HL-60 (cell line): ENCODE data around the gene ARL6IP1.

Experiments
- DNase-seq, 2 experiments: peaks; one replicate each; pipeline ENCODE4 v3.0.0-alpha.2; 2010 to 2020; ENCODE audit warnings: low read depth in 1 of 2, low spot score in 1 of 2
- H3K27ac ChIP-seq: fragments of 250-450 bp; sonication (Bioruptor Pico); replicated peaks from 2 replicates; pipeline ENCODE4 v1.5.1; 2020; ENCODE audit warnings: mild to moderate bottlenecking, moderate library complexity
- H3K27me3 ChIP-seq: fragments of 250-450 bp; sonication (Bioruptor Pico); 2 replicates; pipeline ENCODE4 v1.5.1; 2021; ENCODE audit warnings: mild to moderate bottlenecking, moderate library complexity; ENCODE audit not compliant: insufficient read depth, poor library complexity, severe bottlenecking
- H3K4me3 ChIP-seq: replicated peaks from 2 replicates; pipeline ENCODE4 v1.5.1; 2011; ENCODE audit warnings: mild to moderate bottlenecking, control low read depth, low read length; ENCODE audit not compliant: insufficient read depth
- GABPA ChIP-seq: IDR thresholded peaks from 2 replicates; pipeline ENCODE4 v1.6.1; 2012; ENCODE audit warnings: low read depth
- POLR2AphosphoS5 ChIP-seq: IDR thresholded peaks from 2 replicates; pipeline ENCODE4 v1.6.1; 2012; ENCODE audit warnings: low read depth
- REST ChIP-seq: IDR thresholded peaks from 2 replicates; pipeline ENCODE4 v1.6.1; 2012; ENCODE audit warnings: low read depth; ENCODE audit not compliant: insufficient replicate concordance
- SPI1 ChIP-seq: IDR thresholded peaks from 2 replicates; pipeline ENCODE4 v1.6.1; 2012; ENCODE audit warnings: low read depth, mild to moderate bottlenecking, borderline replicate concordance
- TF ChIP-seq, protein P1 (sequence below): IDR thresholded peaks from one replicate; pipeline ENCODE4 v1.5.1; 2011; ENCODE audit warnings: low read length, control low read depth, inconsistent platforms; ENCODE audit not compliant: insufficient read depth

The ARL6IP1 gene

DNA sequence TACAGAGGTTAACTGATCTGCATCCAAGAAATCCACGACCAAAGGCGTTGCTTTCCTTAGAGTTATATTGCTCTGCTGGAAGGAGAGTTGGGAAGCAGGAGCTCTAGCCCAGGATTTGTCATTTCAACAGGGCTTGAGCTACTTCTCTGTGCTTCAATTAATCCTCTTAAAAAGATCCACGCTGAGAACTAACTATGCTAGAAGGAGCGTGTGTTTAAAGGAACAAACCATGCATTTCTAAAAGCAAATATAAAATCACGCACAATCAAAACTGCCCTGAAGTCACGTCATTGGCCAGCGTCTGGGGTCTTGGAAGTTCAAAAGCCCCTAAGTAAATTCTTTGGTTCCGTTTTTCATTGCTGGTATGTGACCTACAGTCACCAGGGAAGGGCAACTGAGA is 1.1 kb downstream of the ARL6IP1 start:
- TF ChIP-seq, protein P1, sequence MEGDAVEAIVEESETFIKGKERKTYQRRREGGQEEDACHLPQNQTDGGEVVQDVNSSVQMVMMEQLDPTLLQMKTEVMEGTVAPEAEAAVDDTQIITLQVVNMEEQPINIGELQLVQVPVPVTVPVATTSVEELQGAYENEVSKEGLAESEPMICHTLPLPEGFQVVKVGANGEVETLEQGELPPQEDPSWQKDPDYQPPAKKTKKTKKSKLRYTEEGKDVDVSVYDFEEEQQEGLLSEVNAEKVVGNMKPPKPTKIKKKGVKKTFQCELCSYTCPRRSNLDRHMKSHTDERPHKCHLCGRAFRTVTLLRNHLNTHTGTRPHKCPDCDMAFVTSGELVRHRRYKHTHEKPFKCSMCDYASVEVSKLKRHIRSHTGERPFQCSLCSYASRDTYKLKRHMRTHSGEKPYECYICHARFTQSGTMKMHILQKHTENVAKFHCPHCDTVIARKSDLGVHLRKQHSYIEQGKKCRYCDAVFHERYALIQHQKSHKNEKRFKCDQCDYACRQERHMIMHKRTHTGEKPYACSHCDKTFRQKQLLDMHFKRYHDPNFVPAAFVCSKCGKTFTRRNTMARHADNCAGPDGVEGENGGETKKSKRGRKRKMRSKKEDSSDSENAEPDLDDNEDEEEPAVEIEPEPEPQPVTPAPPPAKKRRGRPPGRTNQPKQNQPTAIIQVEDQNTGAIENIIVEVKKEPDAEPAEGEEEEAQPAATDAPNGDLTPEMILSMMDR = no peak
- peak overlapping the region; percentile 92 for H3K4me3 ChIP-seq
- peak overlapping the region; percentile 96 for H3K27ac ChIP-seq
- DNase-seq = no peak
- no peaks in the 10 kb centered on the region for H3K27me3 ChIP-seq

- no peaks in the 10 kb centered on the region for H3K27me3 ChIP-seq
Measured at GRCh38 chr16:18799500-18799899, 1.8 kb downstream of the ARL6IP1 start.

GRCh38 chr16:18797746-18798145 is 3.6 kb downstream of the ARL6IP1 start:
- no peak overlapping the region for H3K4me3 ChIP-seq
- H3K27ac ChIP-seq = no peak overlapping the region
- TF ChIP-seq SPI1 = no peak
- no peak for TF ChIP-seq REST
- TF ChIP-seq, protein P1 = no peak
- TF ChIP-seq POLR2AphosphoS5 = no peak
- TF ChIP-seq GABPA = no peak
- no peak for DNase-seq
- H3K27me3 ChIP-seq = no peaks in the 10 kb centered on the region

More at GRCh38 chr16:18799500-18799899, 1.8 kb downstream of the ARL6IP1 start:
- Histone ChIP-seq H3K27ac (no peak overlapping the region), H3K4me3 (peak overlapping the region; percentile 92)
- DNase-seq = no peak
- TF ChIP-seq REST = no peak
- no peak for TF ChIP-seq SPI1
- no peak for TF ChIP-seq GABPA
- TF ChIP-seq, protein P1 = no peak
- no peak for TF ChIP-seq POLR2AphosphoS5

GRCh38 chr16:18796377-18796776 is 5.0 kb downstream of the ARL6IP1 start:
- DNase-seq = no peak
- no peaks in the 10 kb centered on the region for H3K27me3 ChIP-seq
- no peak overlapping the region for H3K4me3 ChIP-seq
- no peak overlapping the region for H3K27ac ChIP-seq
- TF ChIP-seq, protein P1 = no peak
- TF ChIP-seq REST = no peak
- TF ChIP-seq SPI1 = no peak
- TF ChIP-seq GABPA = no peak
- TF ChIP-seq POLR2AphosphoS5 = no peak
